HG03159 (cell line): ENCODE measurements around the gene GPRC5C.
A peak's percentile ranks its signal among the peaks of the same experiment; 100 is the strongest.

Experiments used
- ATAC-seq: cut with Tn5 transposase; IDR thresholded peaks from one replicate; pipeline ENCODE4 v1.9.1; 2021; ENCODE audit warnings: mild to moderate bottlenecking, moderate library complexity; ENCODE audit not compliant: unreplicated experiment

The GPRC5C gene

DNA sequence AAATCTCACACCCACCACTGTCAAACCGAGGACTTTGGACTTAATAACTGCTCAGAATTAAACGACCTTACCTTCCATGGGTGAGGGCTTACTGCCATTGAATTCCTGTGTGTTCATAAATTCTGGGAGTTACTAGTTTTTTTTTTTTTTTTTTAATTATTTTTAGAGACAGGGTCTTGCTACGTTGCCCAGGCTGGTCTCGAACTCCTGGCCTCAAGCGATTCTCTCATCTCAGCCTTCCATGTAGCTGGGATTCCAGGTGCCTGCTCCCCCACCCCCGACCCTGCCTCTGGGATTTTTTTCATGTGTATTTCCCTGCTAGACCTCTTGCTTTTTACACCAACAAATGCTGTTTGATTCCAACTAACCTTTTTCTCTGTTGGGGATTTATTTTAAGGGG, 19.7 kb downstream of the GPRC5C start:
- no peak for ATAC-seq

DNA sequence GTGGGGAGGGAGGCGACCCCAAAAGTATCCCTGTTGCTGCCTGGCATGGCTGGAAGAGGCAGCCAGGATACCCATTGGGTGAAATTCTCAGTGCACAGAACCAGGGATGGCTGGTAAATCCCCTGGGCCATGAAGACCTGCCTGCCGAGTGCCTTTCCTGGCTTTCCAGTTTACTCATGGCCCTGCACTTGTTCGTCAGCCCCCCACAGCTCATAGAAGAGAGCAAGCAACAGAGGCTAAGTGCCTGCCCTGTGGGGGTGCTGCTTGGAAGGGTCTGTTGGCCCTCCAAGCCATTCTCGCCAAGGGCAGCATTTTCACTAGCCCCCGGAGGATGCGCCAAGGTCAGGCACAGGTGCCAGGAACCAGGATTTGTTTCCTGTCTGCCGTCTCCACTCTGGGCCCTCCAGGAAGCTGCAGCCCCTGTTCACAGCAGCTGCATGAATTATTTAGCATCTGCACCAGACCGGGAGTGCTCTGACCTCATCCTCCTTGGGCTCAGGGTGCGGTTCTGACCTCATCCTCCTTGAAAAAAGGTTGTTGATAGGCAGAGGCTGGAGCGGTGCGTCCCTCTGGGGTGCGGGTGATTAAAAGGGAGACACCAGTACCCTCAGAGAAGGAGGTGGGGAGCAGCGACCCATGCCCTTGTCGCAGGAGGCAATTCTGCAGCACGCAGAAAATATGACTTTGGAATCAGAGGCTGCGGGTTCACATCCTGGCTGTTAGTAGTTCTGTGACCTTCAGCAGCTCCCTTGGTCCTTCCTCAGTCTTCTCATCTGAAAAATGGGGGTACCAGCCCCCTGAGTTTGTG, 20.3 kb downstream of the GPRC5C start:
- ATAC-seq: no peak

DNA sequence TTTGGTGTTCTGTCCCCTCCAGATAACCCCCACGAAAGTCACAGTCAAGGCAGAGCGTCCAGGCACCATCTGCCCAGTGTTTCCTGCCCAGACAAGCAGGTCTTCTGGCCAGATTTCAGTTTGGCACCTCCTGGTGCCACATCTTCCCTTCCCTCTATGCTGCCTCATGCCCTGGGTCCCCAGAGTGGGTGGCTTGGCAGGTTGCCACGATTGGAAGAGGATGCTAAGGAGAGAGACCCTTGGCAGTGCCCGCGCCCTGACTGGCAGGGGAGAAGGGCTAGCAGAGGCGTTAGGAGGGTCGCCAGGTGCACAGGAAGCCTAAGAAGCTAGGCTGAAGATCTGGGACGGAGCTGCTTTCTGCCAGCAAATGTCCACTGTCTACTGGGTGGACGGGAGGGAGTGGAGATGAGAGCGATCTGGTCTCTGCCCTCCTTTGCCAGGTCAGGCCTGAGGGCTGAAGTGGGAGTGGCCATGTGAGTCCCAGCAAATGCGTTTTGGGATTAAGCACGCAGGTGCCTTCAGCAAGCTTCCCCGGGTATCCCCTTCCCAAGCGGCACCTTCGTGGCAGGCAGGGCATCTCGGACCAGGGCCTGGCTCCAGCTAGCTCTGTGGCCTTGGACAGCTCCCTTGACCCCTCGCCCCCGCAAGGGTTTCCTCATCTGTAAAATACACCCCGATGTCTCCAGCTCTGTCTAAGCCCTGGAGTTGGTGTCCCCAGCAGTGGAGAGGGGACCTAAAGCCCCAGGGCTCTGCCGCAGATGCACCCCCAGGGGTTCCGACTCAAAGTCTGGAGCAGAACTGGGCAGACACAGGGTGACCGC, 21.2 kb downstream of the GPRC5C start:
- ATAC-seq: no peak

DNA sequence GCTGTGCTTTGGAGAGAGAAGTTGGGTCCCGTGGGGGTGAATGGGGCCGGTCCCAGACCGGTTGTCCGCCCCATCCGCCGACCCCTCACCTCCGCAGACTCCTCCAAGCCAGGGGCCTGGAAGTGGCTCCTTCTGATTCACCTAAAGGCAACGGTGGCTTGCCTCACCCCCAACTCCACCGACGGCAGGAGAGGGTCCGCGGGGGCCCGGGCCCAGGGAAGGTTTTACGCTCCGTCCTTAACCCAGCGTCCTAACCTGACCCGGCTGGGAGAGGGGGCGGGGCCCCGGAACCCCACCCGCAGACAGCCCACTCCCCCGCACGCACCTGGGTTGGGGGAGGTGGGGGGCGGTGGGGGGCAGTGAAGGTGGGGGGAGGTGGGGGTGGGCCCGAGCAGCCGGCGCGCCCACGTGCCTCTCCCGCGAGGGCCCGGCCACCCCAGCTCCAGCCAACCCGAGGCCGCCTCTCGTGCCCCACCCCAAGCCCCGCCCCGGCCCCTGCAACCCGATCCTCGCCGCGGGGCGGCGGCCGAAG, 21.8 kb downstream of the GPRC5C start:
- peak; percentile 4 for ATAC-seq

- ATAC-seq: peak; percentile 86
Observed at GRCh38 chr17:74454197-74455024, 22.5 kb downstream of the GPRC5C start.

GRCh38 chr17:74455025-74455545, 23.2 kb downstream of the GPRC5C start:
- no peak for ATAC-seq

DNA sequence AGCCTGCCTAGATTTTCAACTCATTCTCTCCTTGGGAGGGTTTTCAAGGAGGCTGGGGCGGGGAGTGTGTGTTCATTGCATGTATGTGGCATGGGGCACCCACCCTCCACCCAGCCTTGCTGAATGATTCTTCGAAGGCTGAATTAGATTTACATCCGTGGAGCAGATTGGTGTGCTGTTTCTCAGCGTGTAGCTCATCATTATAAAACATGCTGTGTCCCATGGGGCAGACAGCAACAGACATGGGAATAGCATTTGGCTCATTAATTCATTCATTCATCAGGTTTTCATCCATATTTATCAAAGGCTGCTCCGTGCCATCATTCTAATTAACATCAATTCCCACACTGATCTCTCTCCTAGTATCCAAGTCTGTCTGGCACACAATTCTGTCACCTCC, 23.9 kb downstream of the GPRC5C start:
- no peak for ATAC-seq

GRCh38 chr17:74457146-74457819, 25.4 kb downstream of the GPRC5C start:
- ATAC-seq: no peak

GRCh38 chr17:74457820-74458166, 25.9 kb downstream of the GPRC5C start:
- ATAC-seq: no peak

GRCh38 chr17:74458835-74459234, 26.9 kb downstream of the GPRC5C start:
- ATAC-seq: no peak

- ATAC-seq: no peak
Observed at GRCh38 chr17:74459622-74460021, 27.7 kb downstream of the GPRC5C start.

DNA sequence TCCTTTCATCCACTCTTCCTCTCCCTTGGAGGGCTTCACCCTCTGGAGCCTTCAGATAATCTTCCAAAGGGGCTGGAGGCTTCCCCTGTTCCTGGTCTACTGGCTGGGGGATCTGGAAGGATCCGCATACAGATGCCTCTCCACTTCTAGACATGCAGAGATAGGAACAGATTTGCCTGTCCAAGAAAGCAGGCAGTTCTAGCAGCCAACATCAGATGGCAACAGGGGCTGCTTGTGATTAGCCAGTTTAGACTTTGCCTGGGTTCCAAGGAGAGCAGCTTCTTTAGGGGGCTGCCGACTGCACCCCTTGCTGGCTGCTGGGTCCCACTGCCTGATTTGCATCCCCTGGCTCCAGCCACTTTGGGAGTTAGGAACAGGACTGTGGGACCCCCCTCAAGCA, 28.4 kb downstream of the GPRC5C start:
- ATAC-seq: no peak

GRCh38 chr17:74460996-74461395, 29.1 kb downstream of the GPRC5C start:
- ATAC-seq: no peak

GRCh38 chr17:74461611-74462010, 29.7 kb downstream of the GPRC5C start:
- no peak for ATAC-seq

DNA sequence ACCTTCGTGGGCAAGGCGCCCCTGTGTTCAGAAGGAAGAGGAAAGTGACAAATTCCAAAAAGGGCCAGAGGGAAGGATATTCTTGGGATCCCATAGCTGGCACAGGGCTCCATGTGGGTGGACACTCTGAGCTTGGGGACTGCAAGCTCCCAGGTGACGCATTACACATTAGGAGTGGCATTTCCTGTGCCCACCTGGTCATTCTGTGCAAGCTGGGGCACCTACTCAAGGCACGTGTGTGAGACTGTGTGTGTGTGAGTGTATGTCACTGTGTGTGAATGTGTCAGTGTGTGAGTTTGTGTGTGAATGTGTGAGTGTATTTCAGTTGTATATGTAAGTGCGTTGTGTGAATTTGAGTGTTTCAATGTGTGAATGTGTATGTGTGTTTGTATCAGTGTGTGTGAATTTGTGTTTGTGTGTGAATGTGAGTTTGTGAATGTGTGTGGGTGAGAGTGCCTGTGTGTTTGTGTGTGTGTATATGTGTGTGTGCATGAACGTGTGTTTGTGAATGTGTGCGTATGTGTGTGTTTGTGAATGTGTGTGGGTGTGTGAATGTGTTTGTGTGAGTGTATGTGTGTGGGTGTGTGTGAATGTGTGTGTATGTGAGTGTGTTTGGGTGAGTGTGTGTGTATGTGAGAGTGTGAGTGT, 33.0 kb downstream of the GPRC5C start:
- ATAC-seq: no peak

DNA sequence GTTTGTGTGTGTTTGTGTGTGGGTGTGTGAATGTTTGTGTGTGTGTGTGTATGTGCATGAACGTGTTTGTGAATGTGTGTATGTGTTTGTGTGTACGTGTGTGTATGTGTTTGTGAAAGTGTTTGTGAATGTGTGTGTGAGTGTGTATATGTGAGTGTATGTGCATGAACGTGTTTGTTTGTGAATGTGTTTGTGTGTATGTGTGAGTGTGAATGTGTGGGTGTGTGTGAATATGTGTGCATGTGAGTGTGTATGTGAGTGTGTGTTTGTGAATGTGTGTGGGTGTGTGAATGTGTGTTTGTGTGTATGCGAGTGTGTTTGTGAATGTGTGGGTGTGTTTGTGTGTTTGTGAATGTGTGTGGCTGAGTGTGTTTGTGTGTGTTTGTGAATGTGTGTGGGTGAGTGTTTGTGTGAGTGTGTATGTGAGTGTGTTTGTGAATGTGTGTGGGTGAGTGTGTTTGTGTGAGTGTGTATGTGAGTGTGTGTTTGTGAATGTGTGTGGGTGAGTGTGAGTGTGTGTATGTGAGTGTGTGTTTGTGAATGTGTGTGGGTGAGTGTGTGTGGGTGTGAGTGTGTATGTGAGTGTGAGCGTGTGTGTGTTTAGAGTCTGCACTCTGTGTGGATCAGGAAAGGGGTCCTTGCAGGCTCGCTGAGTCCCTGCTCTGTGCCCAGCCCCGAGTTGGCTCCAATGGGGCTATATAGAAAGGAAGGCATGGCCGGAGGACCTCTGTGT, 33.7 kb downstream of the GPRC5C start:
- no peak for ATAC-seq

GRCh38 chr17:74466111-74466827, 34.4 kb downstream of the GPRC5C start, which contains the start of gene CD300A:
CD300A (plus strand) TSS chr17:74466634; CDS start chr17:74466704, 70 bp downstream.
- ATAC-seq: no peak

DNA sequence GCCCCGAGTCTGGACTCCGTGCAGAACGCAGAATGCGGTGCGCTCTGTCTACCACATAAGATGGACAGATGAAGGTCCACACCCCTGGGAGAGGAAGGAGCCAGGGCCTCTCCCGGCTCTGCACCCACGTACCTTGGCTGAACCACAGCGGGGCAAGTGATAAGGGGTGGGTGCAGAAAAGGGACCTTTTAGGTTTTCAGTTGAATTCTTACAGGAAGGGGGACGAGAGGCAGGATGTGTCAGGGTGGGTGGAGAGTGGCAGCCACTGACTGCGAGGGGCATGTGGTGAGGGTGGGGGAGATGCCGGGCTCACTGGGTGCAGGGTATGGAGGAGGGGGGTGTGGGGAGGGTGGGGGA, 34.9 kb downstream of the GPRC5C start:
- no peak for ATAC-seq
